HUES6 (cell line): ENCODE results near the gene AP3S2.
"Not testable (repeated sequence)": the region's sequence is repeated elsewhere in the genome, so short reads cannot be mapped to it uniquely, and the experiment has no call there.

Source experiments
- H3K27ac ChIP-seq: 2 replicates; pipeline ENCODE4 v1.7.0; 2013; ENCODE audit warnings: low read depth, mild to moderate bottlenecking, low read length, inconsistent platforms
- H3K27me3 ChIP-seq: 2 replicates; pipeline ENCODE4 v1.6.1; 2013; ENCODE audit warnings: low read length; ENCODE audit not compliant: control insufficient read depth, insufficient read depth
- H3K36me3 ChIP-seq: 2 replicates; pipeline ENCODE4 v1.6.1; 2013; ENCODE audit warnings: low read length; ENCODE audit not compliant: control insufficient read depth, insufficient read depth
- H3K4me1 ChIP-seq: 2 replicates; pipeline ENCODE4 v1.6.1; 2013; ENCODE audit warnings: low read length; ENCODE audit not compliant: control insufficient read depth, insufficient read depth
- H3K4me3 ChIP-seq: 2 replicates; pipeline ENCODE4 v1.5.1; 2013; ENCODE audit warnings: low read depth, low read length
- H3K9ac ChIP-seq: one replicate; pipeline ENCODE4 v1.6.1; 2013; ENCODE audit warnings: mild to moderate bottlenecking, low read length
- H3K9me3 ChIP-seq: 2 replicates; pipeline ENCODE4 v1.6.1; 2013; ENCODE audit warnings: low read depth, low read length; ENCODE audit not compliant: control insufficient read depth, insufficient read depth

AP3S2 gene

GRCh38 chr15:89834465-89835175, 59.2 kb downstream of the AP3S2 start:
- H3K27ac ChIP-seq, H3K4me1 ChIP-seq, H3K9me3 ChIP-seq, H3K9ac ChIP-seq, H3K4me3 ChIP-seq, H3K27me3 ChIP-seq: not testable (repeated sequence)
- H3K36me3 ChIP-seq = peaks cover 54% of the 10 kb centered on the region

GRCh38 chr15:89833966-89834365, 59.8 kb downstream of the AP3S2 start:
- no peak overlapping the region for H3K4me3 ChIP-seq
- no peaks in the 10 kb centered on the region for H3K9me3 ChIP-seq
- H3K36me3 ChIP-seq = peaks cover 52% of the 10 kb centered on the region
- H3K27me3 ChIP-seq = no peaks in the 10 kb centered on the region
- no peak overlapping the region for H3K27ac ChIP-seq
- no peak overlapping the region for H3K9ac ChIP-seq
- H3K4me1 ChIP-seq = peaks cover 10% of the 10 kb centered on the region; the same call in 1 of the 2 replicates

- Histone ChIP-seq H3K27ac (no peak overlapping the region), H3K27me3 (no peaks in the 10 kb centered on the region), H3K36me3 (peaks cover 30% of the 10 kb centered on the region), H3K9me3 (no peaks in the 10 kb centered on the region), H3K4me3 (no peak overlapping the region), H3K9ac (no peak overlapping the region), H3K4me1 (peaks cover 10% of the 10 kb centered on the region; the same call in 1 of the 2 replicates)
Observed at GRCh38 chr15:89830639-89831038, 63.2 kb downstream of the AP3S2 start.

GRCh38 chr15:89829616-89830440, 64.0 kb downstream of the AP3S2 start:
- H3K27me3 ChIP-seq = no peaks in the 10 kb centered on the region
- no peak overlapping the region for H3K4me3 ChIP-seq
- no peak overlapping the region for H3K27ac ChIP-seq
- H3K4me1 ChIP-seq = peaks cover 10% of the 10 kb centered on the region; the same call in 1 of the 2 replicates
- H3K36me3 ChIP-seq = peaks cover 22% of the 10 kb centered on the region
- no peaks in the 10 kb centered on the region for H3K9me3 ChIP-seq
- H3K9ac ChIP-seq = no peak overlapping the region

GRCh38 chr15:89829161-89829560, 64.6 kb downstream of the AP3S2 start:
- Histone ChIP-seq H3K27me3 (no peaks in the 10 kb centered on the region), H3K27ac (no peak overlapping the region), H3K4me1 (peaks cover 10% of the 10 kb centered on the region; the same call in 1 of the 2 replicates), H3K9ac (no peak overlapping the region), H3K36me3 (peaks cover 15% of the 10 kb centered on the region), H3K4me3 (no peak overlapping the region), H3K9me3 (no peaks in the 10 kb centered on the region)

GRCh38 chr15:89828281-89829145, 65.3 kb downstream of the AP3S2 start:
- no peak overlapping the region for H3K4me3 ChIP-seq
- H3K27me3 ChIP-seq = no peaks in the 10 kb centered on the region
- no peak overlapping the region for H3K9ac ChIP-seq
- H3K27ac ChIP-seq = no peak overlapping the region
- H3K9me3 ChIP-seq = no peaks in the 10 kb centered on the region
- peaks cover 8% of the 10 kb centered on the region for H3K36me3 ChIP-seq
- peaks cover 10% of the 10 kb centered on the region; the same call in 1 of the 2 replicates for H3K4me1 ChIP-seq

- H3K27ac ChIP-seq = no peak overlapping the region
- H3K27me3 ChIP-seq = no peaks in the 10 kb centered on the region
- peaks cover 2% of the 10 kb centered on the region; the same call in 1 of the 2 replicates for H3K36me3 ChIP-seq
- H3K9me3 ChIP-seq = no peaks in the 10 kb centered on the region
- H3K4me3 ChIP-seq = no peak overlapping the region
- H3K4me1 ChIP-seq = peaks cover 10% of the 10 kb centered on the region; the same call in 1 of the 2 replicates
- H3K9ac ChIP-seq = no peak overlapping the region
Observed at GRCh38 chr15:89827829-89828228, 66.0 kb downstream of the AP3S2 start.

- Histone ChIP-seq H3K9me3 (no peaks in the 10 kb centered on the region), H3K36me3 (no peaks in the 10 kb centered on the region), H3K4me1 (peaks cover 10% of the 10 kb centered on the region; the same call in 1 of the 2 replicates), H3K27ac (no peak overlapping the region), H3K9ac (no peak overlapping the region), H3K27me3 (no peaks in the 10 kb centered on the region), H3K4me3 (no peak overlapping the region)
Observed at GRCh38 chr15:89826671-89827655, 66.8 kb downstream of the AP3S2 start.

- H3K9ac ChIP-seq = no peak overlapping the region
- H3K9me3 ChIP-seq = no peaks in the 10 kb centered on the region
- H3K27ac ChIP-seq = no peak overlapping the region
- H3K27me3 ChIP-seq = no peaks in the 10 kb centered on the region
- H3K4me3 ChIP-seq = no peak overlapping the region
- no peaks in the 10 kb centered on the region for H3K36me3 ChIP-seq
- peaks cover 10% of the 10 kb centered on the region; the same call in 1 of the 2 replicates for H3K4me1 ChIP-seq
Observed at GRCh38 chr15:89825271-89825940, 68.4 kb downstream of the AP3S2 start.

- Histone ChIP-seq H3K4me3 (no peak overlapping the region), H3K27ac (no peak overlapping the region), H3K36me3 (no peaks in the 10 kb centered on the region), H3K9ac (no peak overlapping the region), H3K9me3 (no peaks in the 10 kb centered on the region), H3K27me3 (no peaks in the 10 kb centered on the region), H3K4me1 (peaks cover 10% of the 10 kb centered on the region; the same call in 1 of the 2 replicates)
Observed at GRCh38 chr15:89824607-89824867, 69.3 kb downstream of the AP3S2 start.
